ENCODE results near the gene PDE8B. TPM values are rescaled to one million over a fixed set of nuclear protein-coding genes. Genes with fewer than 3 reads are reported as not detected.

PDE8B gene
- polyA plus RNA-seq, 1 of the 3 experiments (the other 2 are of a cell fraction) = not detected

GRCh38 chr5:77390221-77390620 is 179.7 kb downstream of the PDE8B start:
- no peak overlapping the region for H3K27ac ChIP-seq (ENCODE audit: low read depth in 2 of 2, low read length in 1 of 2)
- no peak overlapping the region for H3K4me2 ChIP-seq
- H3K4me3 ChIP-seq (ENCODE audit: low read depth in 2 of 2, low read length in 1 of 2) = no peak overlapping the region
- TF ChIP-seq GATA2 (CRISPR knock-in tag; IDR thresholded peaks at IDR 0.05) (no peak), RXRA (IDR thresholded peaks at IDR 0.05; ENCODE audit: borderline replicate concordance, low read depth) (no peak), USF2 (IDR thresholded peaks at IDR 0.05; ENCODE audit: borderline replicate concordance, low read depth, low read length) (no peak), FOSL2 (IDR thresholded peaks at IDR 0.05; ENCODE audit: borderline replicate concordance, low read depth) (no peak), CTCF (IDR thresholded peaks at IDR 0.05) (no peak), TCF12 (IDR thresholded peaks at IDR 0.05) (no peak), TAF1 (IDR thresholded peaks at IDR 0.05; ENCODE audit: borderline replicate concordance, low read depth, low read length) (no peak), SIN3A (IDR thresholded peaks at IDR 0.05; ENCODE audit: borderline replicate concordance, low read depth, low read length) (no peak), MEF2A (IDR thresholded peaks at IDR 0.05; ENCODE audit: borderline replicate concordance, low read depth) (no peak), RFX5 (IDR thresholded peaks at IDR 0.05; ENCODE audit: low read length) (no peak), TEAD4 (IDR thresholded peaks at IDR 0.05; ENCODE audit: borderline replicate concordance, insufficient read depth) (no peak)
- H3K27me3 ChIP-seq (ENCODE audit: insufficient read depth) = no peaks in the 10 kb centered on the region; the same call in 1 of the 2 replicates
- H3K9me3 ChIP-seq = no peaks in the 10 kb centered on the region
- CTCF ChIA-PET = interaction anchor here (1.3 kb wide), 1 partner anchor 10 kb away, joined by 3 read pairs; no protein-coding TSS in a partner anchor
- no peaks in the 10 kb centered on the region for H3K79me2 ChIP-seq (ENCODE audit: insufficient read depth)
- WGBS (ENCODE audit: low lambda C conversion rate) = 46% methylated on average over 3 of the region's 3 CpGs
- DNase-seq = no peak
- H4K20me1 ChIP-seq (ENCODE audit: insufficient read depth) = no peaks in the 10 kb centered on the region
- no peaks in the 10 kb centered on the region for H3K36me3 ChIP-seq (replicated peaks in 1 of 2; ENCODE audit: control insufficient read depth in 1 of 2, insufficient read depth in 2 of 2, low read length in 1 of 2)
- POLR2A ChIA-PET = no interaction called here
- no peak overlapping the region for H3K9ac ChIP-seq
- H2AFZ ChIP-seq (ENCODE audit: low read depth) = no peak overlapping the region
- H3F3A ChIP-seq (replicated peaks; ENCODE audit: insufficient read depth) = no peaks in the 10 kb centered on the region
- H3K9me2 ChIP-seq = no peaks in the 10 kb centered on the region
- no peaks in the 10 kb centered on the region for H3K4me1 ChIP-seq (ENCODE audit: control insufficient read depth in 1 of 2, insufficient read depth in 2 of 2, low read depth in 1 of 2, low read length in 1 of 2)

- Histone ChIP-seq H3K4me3 (ENCODE audit: low read depth in 2 of 2, low read length in 1 of 2) (no peak overlapping the region), H3K79me2 (ENCODE audit: insufficient read depth) (no peaks in the 10 kb centered on the region), H3K27ac (ENCODE audit: low read depth in 2 of 2, low read length in 1 of 2) (no peak overlapping the region), H3F3A (replicated peaks; ENCODE audit: insufficient read depth) (no peaks in the 10 kb centered on the region), H2AFZ (ENCODE audit: low read depth) (no peak overlapping the region), H3K9me3 (no peaks in the 10 kb centered on the region), H4K20me1 (ENCODE audit: insufficient read depth) (no peaks in the 10 kb centered on the region), H3K9ac (no peak overlapping the region), H3K4me2 (no peak overlapping the region), H3K4me1 (ENCODE audit: control insufficient read depth in 1 of 2, insufficient read depth in 2 of 2, low read depth in 1 of 2, low read length in 1 of 2) (no peaks in the 10 kb centered on the region; a peak in 1 of 4 replicates), H3K36me3 (replicated peaks in 1 of 2; ENCODE audit: control insufficient read depth in 1 of 2, insufficient read depth in 2 of 2, low read length in 1 of 2) (no peaks in the 10 kb centered on the region), H3K9me2 (no peaks in the 10 kb centered on the region), H3K27me3 (ENCODE audit: insufficient read depth) (no peaks in the 10 kb centered on the region; the same call in 1 of the 2 replicates)
- 71% methylated on average over 2 of the region's 2 CpGs for WGBS (ENCODE audit: low lambda C conversion rate)
- DNase-seq = no peak
- TF ChIP-seq SMC3 (IDR thresholded peaks at IDR 0.05; ENCODE audit: low read depth, low read length) (no peak), EZH2phosphoT487 (IDR thresholded peaks at IDR 0.05; ENCODE audit: borderline replicate concordance, low read depth) (no peak), FOSL2 (IDR thresholded peaks at IDR 0.05; ENCODE audit: borderline replicate concordance, low read depth) (no peak), RCOR1 (IDR thresholded peaks at IDR 0.05; ENCODE audit: low read length) (no peak), ZBTB33 (IDR thresholded peaks at IDR 0.05; ENCODE audit: borderline replicate concordance, low read depth) (no peak), POLR2AphosphoS5 (IDR thresholded peaks at IDR 0.05; ENCODE audit: low read depth, low read length) (no peak), FOXJ3 (CRISPR knock-in tag; IDR thresholded peaks at IDR 0.05) (no peak), RAD21 (IDR thresholded peaks at IDR 0.05; ENCODE audit: low read length) (no peak), GABPA (IDR thresholded peaks at IDR 0.05; ENCODE audit: low read depth) (no peak)
- POLR2A ChIA-PET = no interaction called here
- CTCF ChIA-PET = interaction anchor here (1.3 kb wide), 1 partner anchor 11 kb away, joined by 3 read pairs; no protein-coding TSS in a partner anchor
These were observed 180.3 kb downstream of the PDE8B start for GRCh38 chr5:77390795-77391194.

All from SK-N-SH (cell line).